Ovary (tissue), 9 donors: Measurements from ENCODE around the gene C1orf146. TPM values are rescaled to one million over a fixed set of nuclear protein-coding genes. Genes with fewer than 3 reads are reported as not detected.
A peak's percentile ranks its signal among the peaks of the same experiment; 100 is the strongest.
"Not testable (repeated sequence)": the region's sequence is repeated elsewhere in the genome, so short reads cannot be mapped to it uniquely, and the experiment has no call there.

Experiments
- DNase-seq, 5 donors: peaks; one replicate each; pipeline ENCODE4 v3.0.0-alpha.2; 2019 to 2020
- H3K27ac ChIP-seq, 2 donors: fragments of 200-600 bp; one replicate each; pipeline versions ENCODE4 v1.5.1 to v1.8.0; 2019 to 2022
- H3K27me3 ChIP-seq: fragments of 200-600 bp; one replicate; pipeline ENCODE4 v1.8.0; 2022
- H3K36me3 ChIP-seq: fragments of 200-600 bp; sonication (generic); one replicate; pipeline ENCODE4 v1.5.1; 2019
- H3K4me1 ChIP-seq: one replicate; pipeline ENCODE4 v1.8.1; 2013; ENCODE audit warnings: mild to moderate bottlenecking, moderate library complexity; ENCODE audit not compliant: insufficient read depth
- H3K4me3 ChIP-seq: fragments of 200-600 bp; sonication (generic); one replicate; pipeline ENCODE4 v1.5.1; 2017
- H3K9me3 ChIP-seq, 2 donors: fragments of 200-600 bp in 1 of 2; sonication (generic) in 1 of 2; one replicate each; pipeline versions ENCODE4 v1.5.1 to v1.8.1; 2013 to 2019; ENCODE audit warnings: mild to moderate bottlenecking in 1 of 2, moderate library complexity in 1 of 2
- EP300 ChIP-seq: sonication (generic); formaldehyde crosslinking; IDR thresholded peaks from one replicate; pipeline ENCODE4 v1.6.1; 2017; ENCODE audit warnings: antibody characterized with exemption
- POLR2A ChIP-seq: fragments of 450-650 bp; IDR thresholded peaks from one replicate; pipeline ENCODE4 v1.6.1; 2017; ENCODE audit warnings: antibody characterized with exemption, mild to moderate bottlenecking, moderate library complexity
- WGBS, 3 donors: extraction: QIAGEN DNeasy Blood & Tissue Kit in 1 of 3; methylation state at CpG; one replicate each; pipeline versions ENCODE4 v1.1.5 to v1.1.7; 2013 to 2017; 5-methylcytosine and 5-hydroxymethylcytosine counted together
- intact Hi-C, 4 donors: fragments of 100-400 bp; cut with DNase I; formaldehyde crosslinking; loops; one replicate each; pipeline versions ENCODE4 v1.11.0 to v1.15.1; 2022 to 2023
- polyA plus RNA-seq, 2 donors: library from polyadenylated mRNA; stranded (reverse); fragments of 200-250 nt in 1 of 2; fragments of 350-450 nt in 1 of 2; fragmentation: Illumina TruSeq in 1 of 2; extraction: RNeasy Lipid Tissue Mini Kit (QIAGEN cat#74804) in 1 of 2; gene quantifications; one replicate each; pipeline ENCODE4 v1.2.3, GENCODE V29; 2013 to 2014
- total RNA-seq, 7 donors: library from RNA; depleted of rRNA in 2 of 7; stranded (reverse); fragments of >200 nt in 2 of 7; fragmentation: NEBNext Ultra II Directional in 3 of 7; extraction: Animal tissue kit (Norgen Biotek cat#: 25700) in 3 of 7; gene quantifications; one replicate each; pipeline versions ENCODE4 v1.1.0 to v1.2.4, GENCODE V29; 2016 to 2023
- TF ChIP-seq, protein P1 (sequence below), 3 donors: fragments of 450-650 bp in 2 of 3; fragments of 200-600 bp in 1 of 3; IDR thresholded peaks; one replicate each; pipeline versions ENCODE4 v1.5.1 to v1.8.0; 2016 to 2022; ENCODE audit warnings: antibody characterized with exemption in 3 of 3, mild to moderate bottlenecking in 1 of 3
- donor health status: DM: no; HTN: no; CAD: no; lungs with moderate emphysema.
- donor health status: DM: no; HTN: no; CAD: no.
- donor health status: Bipolar disorder and iron deficiency.
- donor health status: DM: yes; HTN: yes; CAD: no.
- donor health status: DM: no; HTN: no; CAD: no.
- donor health status: DM: yes; HTN: yes; CAD: no.

The C1orf146 gene
- total and polyA plus RNA-seq, 9 donors: not detected

DNA sequence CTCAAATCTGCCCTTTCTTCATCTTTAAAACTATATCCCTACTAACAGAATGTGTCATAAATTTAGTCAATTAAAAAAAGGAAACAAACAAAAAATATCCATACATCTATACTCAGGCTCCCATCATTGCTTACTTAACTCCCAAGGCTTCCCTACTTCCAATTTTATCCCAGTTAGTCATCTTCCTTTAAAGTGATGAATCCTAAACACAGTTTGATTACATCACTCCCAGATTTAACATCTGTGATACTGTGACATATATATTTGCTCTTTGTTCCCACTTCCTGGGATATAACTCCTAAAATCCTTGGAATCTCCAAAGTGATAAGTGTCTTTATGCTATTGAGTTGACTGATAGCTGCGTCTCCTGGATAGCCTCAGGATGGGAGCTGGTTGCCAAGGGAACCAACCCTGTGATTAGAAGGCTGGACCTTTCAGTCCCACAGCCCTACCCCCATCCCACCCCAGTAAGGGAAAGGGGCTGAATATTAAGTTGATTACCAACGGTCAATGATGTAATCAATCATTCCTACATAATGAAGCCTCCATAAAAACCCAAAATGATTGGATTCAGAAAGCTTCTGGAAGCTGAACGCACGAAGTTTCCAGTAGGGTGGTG lies 59.5 kb downstream of the C1orf146 start:
- Histone ChIP-seq H3K4me3 (no peak overlapping the region), H3K36me3 (no peaks in the 10 kb centered on the region), H3K9me3 (no peaks in the 10 kb centered on the region), H3K4me1 (no peaks in the 10 kb centered on the region), H3K27me3 (no peaks in the 10 kb centered on the region), H3K27ac (no peak overlapping the region)
- no peak for TF ChIP-seq POLR2A
- TF ChIP-seq, protein P1, sequence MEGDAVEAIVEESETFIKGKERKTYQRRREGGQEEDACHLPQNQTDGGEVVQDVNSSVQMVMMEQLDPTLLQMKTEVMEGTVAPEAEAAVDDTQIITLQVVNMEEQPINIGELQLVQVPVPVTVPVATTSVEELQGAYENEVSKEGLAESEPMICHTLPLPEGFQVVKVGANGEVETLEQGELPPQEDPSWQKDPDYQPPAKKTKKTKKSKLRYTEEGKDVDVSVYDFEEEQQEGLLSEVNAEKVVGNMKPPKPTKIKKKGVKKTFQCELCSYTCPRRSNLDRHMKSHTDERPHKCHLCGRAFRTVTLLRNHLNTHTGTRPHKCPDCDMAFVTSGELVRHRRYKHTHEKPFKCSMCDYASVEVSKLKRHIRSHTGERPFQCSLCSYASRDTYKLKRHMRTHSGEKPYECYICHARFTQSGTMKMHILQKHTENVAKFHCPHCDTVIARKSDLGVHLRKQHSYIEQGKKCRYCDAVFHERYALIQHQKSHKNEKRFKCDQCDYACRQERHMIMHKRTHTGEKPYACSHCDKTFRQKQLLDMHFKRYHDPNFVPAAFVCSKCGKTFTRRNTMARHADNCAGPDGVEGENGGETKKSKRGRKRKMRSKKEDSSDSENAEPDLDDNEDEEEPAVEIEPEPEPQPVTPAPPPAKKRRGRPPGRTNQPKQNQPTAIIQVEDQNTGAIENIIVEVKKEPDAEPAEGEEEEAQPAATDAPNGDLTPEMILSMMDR (IDR thresholded peaks at IDR 0.05): no peak
- no peak for TF ChIP-seq EP300
- DNase-seq: no peak
- intact Hi-C loops: no loop called here
- WGBS, 3 donors: 94 to 95% (median 95%) methylated on average over 4 of the region's 4 CpGs

DNA sequence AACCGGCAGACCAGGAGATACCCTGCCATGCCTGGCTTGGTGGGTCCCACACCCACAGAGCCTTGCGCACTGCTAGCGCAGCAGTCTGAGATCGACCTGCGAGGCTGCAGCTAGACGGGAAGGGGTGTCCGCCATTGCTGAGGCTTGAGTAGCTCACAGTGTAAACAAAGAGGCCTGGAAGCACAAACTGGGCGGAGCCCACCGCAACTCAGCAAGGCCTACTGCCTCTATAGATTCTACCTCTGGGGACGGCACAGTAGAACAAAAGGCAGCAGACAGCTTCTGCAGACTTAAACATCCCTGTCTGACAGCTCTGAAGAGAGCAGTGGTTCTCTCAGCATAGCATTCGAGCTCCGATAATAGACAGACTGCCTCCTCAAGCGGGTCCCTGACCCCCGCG lies 62.1 kb downstream of the C1orf146 start:
- intact Hi-C loops, H3K4me1 ChIP-seq, H3K36me3 ChIP-seq, H3K4me3 ChIP-seq, DNase-seq, H3K9me3 ChIP-seq, H3K27me3 ChIP-seq, H3K27ac ChIP-seq: not testable (repeated sequence)
- WGBS, 3 donors: 95 to 98% (median 97%) methylated on average over 15 of the region's 15 CpGs

DNA sequence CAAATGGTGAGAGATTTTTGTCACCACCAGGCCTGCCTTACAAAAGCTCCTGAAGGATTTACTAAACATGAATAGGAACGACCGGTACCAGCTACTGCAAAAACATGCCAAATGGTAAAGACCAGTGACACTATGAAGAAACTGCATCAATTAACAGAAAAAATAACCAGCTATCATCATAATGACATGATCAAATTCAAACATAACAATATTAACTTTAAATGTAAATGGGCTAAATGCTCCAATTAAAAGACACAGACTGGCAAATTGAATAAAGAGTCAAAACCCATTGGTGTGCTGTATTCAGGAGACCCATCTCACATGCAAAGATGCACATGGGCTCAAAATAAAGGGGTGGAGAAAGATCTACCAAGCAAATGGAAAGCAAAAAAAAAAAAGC lies 63.7 kb downstream of the C1orf146 start:
- H3K4me3 ChIP-seq, H3K4me1 ChIP-seq, DNase-seq, H3K36me3 ChIP-seq, H3K27me3 ChIP-seq, intact Hi-C loops, H3K9me3 ChIP-seq, H3K27ac ChIP-seq: not testable (repeated sequence)
- WGBS, 3 donors: 97 to 98% (median 98%) methylated on average over 2 of the region's 2 CpGs

DNA sequence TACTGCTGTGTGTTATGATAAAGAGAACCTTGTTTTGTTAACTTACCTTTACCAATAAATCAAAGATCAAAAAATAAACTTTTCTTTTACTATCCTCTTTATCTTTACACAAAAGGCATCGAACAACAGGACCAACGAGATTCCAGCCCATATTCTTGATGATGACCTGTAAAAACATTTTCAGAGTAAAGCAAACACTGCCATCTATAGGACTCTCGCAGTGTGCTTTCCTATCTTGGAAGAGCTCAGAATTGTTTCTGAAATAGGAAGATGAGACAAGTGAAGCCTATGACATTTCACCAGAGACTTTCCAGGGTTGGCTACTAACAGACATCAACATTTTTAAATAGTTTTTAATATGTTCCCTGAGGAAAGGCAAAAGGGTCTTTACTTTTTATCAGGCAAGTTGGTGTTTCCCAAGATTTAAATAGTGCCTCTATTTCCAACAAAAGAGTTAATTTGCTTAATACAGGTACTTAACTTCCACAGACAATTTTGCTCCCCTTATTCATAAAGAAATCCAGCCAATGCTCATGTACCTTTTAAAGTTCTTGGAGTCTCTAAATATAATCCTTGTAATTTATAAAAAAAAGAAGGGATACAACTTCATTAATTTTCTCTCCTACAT lies 73.8 kb downstream of the C1orf146 start:
- H3K9me3 ChIP-seq: no peaks in the 10 kb centered on the region
- intact Hi-C loops: loop anchor here in 3 of 4 donors (10.0 kb wide), 3 partner anchors 367 to 1007 kb away; partner anchors contain the start of gene CDC7 (in 2 of the 3)
- H3K4me3 ChIP-seq: no peak overlapping the region
- TF ChIP-seq, protein P1 (IDR thresholded peaks at IDR 0.05): peak in 2 of 3 donors; percentile 26 to 45
- no peak for TF ChIP-seq EP300
- WGBS, 3 donors: 7 to 13% (median 8%) methylated on average over 3 of the region's 3 CpGs
- DNase-seq: no peak
- H3K4me1 ChIP-seq: no peaks in the 10 kb centered on the region
- H3K36me3 ChIP-seq: no peaks in the 10 kb centered on the region
- no peaks in the 10 kb centered on the region for H3K27me3 ChIP-seq
- H3K27ac ChIP-seq: no peak overlapping the region

Other genes starting within 250 kb of the C1orf146 start
- gene EPHX4, start 187.9 kb upstream of the C1orf146 start, total RNA-seq: under 1 TPM in 5 of 7 donors, not detected in 2; 0.18 to 0.46 (median 0.24) TPM
- under 1 TPM; 0.35 to 0.83 TPM for gene EPHX4, start 187.9 kb upstream of the C1orf146 start, polyA plus RNA-seq
- not detected for gene SETSIP, start 142.5 kb upstream of the C1orf146 start, total RNA-seq
- gene SETSIP, start 142.5 kb upstream of the C1orf146 start, polyA plus RNA-seq: not detected
- gene BTBD8, start 137.6 kb upstream of the C1orf146 start, total RNA-seq: 1 to 10 TPM; 2.0 to 7.7 (median 6.6) TPM
- gene BTBD8, start 137.6 kb upstream of the C1orf146 start, polyA plus RNA-seq: 1 to 10 TPM; 2.5 to 3.1 TPM
- gene GLMN, start 81.1 kb downstream of the C1orf146 start, total RNA-seq: 10 to 100 TPM in 4 of 7 donors, 1 to 10 TPM in 3; 4.7 to 14.6 (median 10.5) TPM
- 1 to 10 TPM; 5.5 to 7.7 TPM for gene GLMN, start 81.1 kb downstream of the C1orf146 start, polyA plus RNA-seq
- 10 to 100 TPM in 5 of 7 donors, 1 to 10 TPM in 2; 6.3 to 46.4 (median 38.0) TPM for gene RPAP2, start 81.1 kb downstream of the C1orf146 start, total RNA-seq
- 10 to 100 TPM; 11.3 to 14.8 TPM for gene RPAP2, start 81.1 kb downstream of the C1orf146 start, polyA plus RNA-seq